GM12878 (cell line): ENCODE data around the gene TXNDC5. TPM values are rescaled to one million over a fixed set of nuclear protein-coding genes. Genes with fewer than 3 reads are reported as not detected.

ENCODE experiments used
- ATAC-seq: fragments of 200-7000 bp; cut with Tn5 transposase; 3 replicates; pipeline ENCODE4 v1.9.1; 2020; ENCODE audit warnings: mild to moderate bottlenecking, moderate library complexity
- BruUV-seq: library from RNA; stranded (reverse); fragments of 400-500 nt; replicated peaks from 2 replicates; lab custom pipeline; 2021; lab: Mats Ljungman, UMichigan
- CTCF ChIA-PET: fragments of 300-600 bp; sonication (Branson Sonifier 250); formaldehyde crosslinking; extraction: SDS; loops from one replicate; lab custom pipeline; 2021; ENCODE audit warnings: inconsistent platforms; lab: Yijun Ruan, JAX
- POLR2A ChIA-PET: fragments of 350-600 bp; formaldehyde crosslinking; extraction: SDS; loops from one replicate; lab custom pipeline; 2021; ENCODE audit warnings: inconsistent platforms; lab: Charles Lee
- RAD21 ChIA-PET: fragments of 300-600 bp; sonication (Branson Sonifier 250); formaldehyde crosslinking; loops from one replicate; lab custom pipeline; 2023; ENCODE audit warnings: antibody characterized with exemption; ENCODE audit not compliant: unreplicated experiment; lab: Charles Lee
- SMC1A ChIA-PET: fragments of 300-600 bp; sonication (Branson Sonifier 250); formaldehyde crosslinking; loops from one replicate; lab custom pipeline; 2023; ENCODE audit not compliant: unreplicated experiment, uncharacterized antibody; lab: Charles Lee
- DNase-seq: peaks from one replicate; pipeline ENCODE4 v3.0.0-alpha.2; 2011; ENCODE audit warnings: low read depth, low spot score
- FAIRE-seq: peaks from 3 replicates; lab custom pipeline; 2011; peaks lifted over from hg19 to GRCh38; lab: Jason Lieb, UNC
- H2AFZ ChIP-seq: 2 replicates; pipeline ENCODE4 v1.6.0; 2011; ENCODE audit warnings: low read depth, low read length, control low read depth; ENCODE audit not compliant: control insufficient read depth
- H3K27ac ChIP-seq: 2 replicates; pipeline ENCODE4 v1.5.1; 2011; ENCODE audit warnings: control low read depth; ENCODE audit not compliant: control insufficient read depth, insufficient read depth
- H3K27me3 ChIP-seq, 2 experiments: replicated peaks in 1 of 2; 2 replicates each; pipeline versions ENCODE4 v1.6.0 to v1.6.1; 2011; ENCODE audit warnings: low read length in 1 of 2; ENCODE audit not compliant: control insufficient read depth in 2 of 2, insufficient read depth in 2 of 2
- H3K36me3 ChIP-seq, 2 experiments: 2 replicates each; pipeline ENCODE4 v1.5.1; 2011; ENCODE audit warnings: low read length in 1 of 2; ENCODE audit not compliant: control insufficient read depth in 2 of 2, insufficient read depth in 2 of 2
- H3K4me1 ChIP-seq: 2 replicates; pipeline ENCODE4 v1.6.1; 2011; ENCODE audit warnings: mild to moderate bottlenecking, low read length, moderate library complexity, mixed read lengths; ENCODE audit not compliant: control insufficient read depth, insufficient read depth
- H3K4me2 ChIP-seq: 2 replicates; pipeline ENCODE4 v1.6.0; 2011; ENCODE audit warnings: control low read depth; ENCODE audit not compliant: control insufficient read depth, insufficient read depth
- H3K4me3 ChIP-seq: fragments of 200-600 bp; sonication (generic); 2 replicates; pipeline ENCODE4 v1.5.1; 2016
- H3K79me2 ChIP-seq: 2 replicates; pipeline ENCODE4 v1.6.0; 2011; ENCODE audit warnings: low read length; ENCODE audit not compliant: control insufficient read depth, insufficient read depth
- H3K9ac ChIP-seq: 2 replicates; pipeline ENCODE4 v1.8.0; 2011; ENCODE audit warnings: low read length, control low read depth, mixed read lengths; ENCODE audit not compliant: control insufficient read depth, insufficient read depth
- H3K9me3 ChIP-seq: replicated peaks from 3 replicates; pipeline ENCODE4 v1.5.1; 2011; ENCODE audit warnings: mild to moderate bottlenecking, low read length; ENCODE audit not compliant: control insufficient read depth, insufficient read depth
- H4K20me1 ChIP-seq: 2 replicates; pipeline ENCODE4 v1.6.0; 2011; ENCODE audit not compliant: control insufficient read depth, insufficient read depth
- CEBPZ ChIP-seq: fragments of 150-350 bp; IDR thresholded peaks from 2 replicates; pipeline ENCODE4 v1.6.1; 2016; ENCODE audit warnings: low read depth, low read length
- CREB1 ChIP-seq: IDR thresholded peaks from 2 replicates; pipeline ENCODE4 v1.6.1; 2012; ENCODE audit warnings: low read depth, mild to moderate bottlenecking, inconsistent platforms
- HDAC2 ChIP-seq: fragments of 200-600 bp; sonication (generic); IDR thresholded peaks from 2 replicates; pipeline ENCODE4 v1.6.1; 2017
- PKNOX1 ChIP-seq: fragments of 450-650 bp; IDR thresholded peaks from 2 replicates; pipeline ENCODE4 v1.6.1; 2016; ENCODE audit warnings: mild to moderate bottlenecking
- RBBP5 ChIP-seq: fragments of 200-600 bp; sonication (generic); conservative IDR thresholded peaks from 2 replicates; pipeline ENCODE4 v1.6.1; 2016
- STAT1 ChIP-seq: fragments of 450-650 bp; conservative IDR thresholded peaks from 2 replicates; pipeline ENCODE4 v1.6.1; 2014; ENCODE audit warnings: antibody characterized with exemption, mild to moderate bottlenecking
- WRNIP1 ChIP-seq: IDR thresholded peaks from 2 replicates; pipeline ENCODE4 v1.6.1; 2011; ENCODE audit warnings: low read depth, low read length, improper control_type of control experiment, borderline replicate concordance
- ZBTB11 ChIP-seq: fragments of 450-650 bp; formaldehyde crosslinking; IDR thresholded peaks from 2 replicates; pipeline ENCODE4 v1.5.0; 2022; ENCODE audit warnings: mild to moderate bottlenecking, missing genetic modification characterization
- ZBTB33 ChIP-seq: fragments of 450-650 bp; IDR thresholded peaks from 2 replicates; pipeline ENCODE4 v1.6.1; 2017; ENCODE audit warnings: mild to moderate bottlenecking
- WGBS: methylation state at CpG from one replicate; pipeline ENCODE4 v1.1.6; 2016; ENCODE audit warnings: low lambda C conversion rate; ENCODE audit not compliant: insufficient replicate concordance, insufficient coverage; ENCODE audit errors: missing lambda C conversion rate; 5-methylcytosine and 5-hydroxymethylcytosine counted together
- in situ Hi-C: fragments of 300-500 bp; cut with MboI; formaldehyde crosslinking; loops from 9 replicates; pipeline ENCODE4 v1.14.3; 2018; ENCODE audit warnings: mixed read lengths
- intact Hi-C: fragments of 100-400 bp; cut with micrococcal nuclease; formaldehyde crosslinking; loops from one replicate; pipeline ENCODE4 v1.14.2; 2022; ENCODE audit not compliant: unreplicated experiment
- polyA plus RNA-seq, 11 experiments: library from polyadenylated mRNA; depleted of rRNA in 4 of 11; unstranded in 6 of 11; stranded (reverse) in 5 of 11; fragments of >200 nt; fragmentation: Nextera tagmentation in 4 of 11; fragmentation: Illumina TruSeq in 1 of 11; extraction: Ambion mirVana in 4 of 11; extraction: Trizol in 1 of 11; gene quantifications; 1 replicate in 1 of 11; 2 replicates in 10 of 11; pipeline versions ENCODE4 v1.2.1 to v1.2.3, GENCODE V29; 2011 to 2016; ENCODE audit warnings: inconsistent platforms in 2 of 11, missing spikeins in 2 of 11, low read depth in 1 of 11
- total RNA-seq, 4 experiments: library from RNA; depleted of rRNA in 3 of 4; stranded (reverse); fragments of >200 nt in 3 of 4; fragmentation: Illumina TruSeq in 1 of 4; extraction: Trizol in 1 of 4; gene quantifications; 2 replicates each; pipeline versions ENCODE4 v1.2.1 to v1.2.3, GENCODE V29; 2013 to 2021

Gene TXNDC5
- total and polyA plus RNA-seq, 10 of the 15 experiments (the other 5 are each of a cell fraction or from before 2014, with no cell fraction given) = 7.2 to 181 (median 132) TPM

- TF ChIP-seq ZBTB33 = no peak
- TF ChIP-seq, all 136 proteins: peak for 0
Measured at GRCh38 chr6:7896465-7896987, 14.1 kb downstream of the TXNDC5 start (continued).

- Histone ChIP-seq H3K9me3 (no peaks in the 10 kb centered on the region), H3K9ac (no peak overlapping the region), H3K79me2 (no peaks in the 10 kb centered on the region; the same call in 1 of the 2 replicates), H3K4me2 (no peak overlapping the region), H3K27me3 (no peaks in the 10 kb centered on the region), H4K20me1 (peaks cover 3% of the 10 kb centered on the region; the same call in 1 of the 2 replicates), H2AFZ (no peak overlapping the region), H3K27ac (no peak overlapping the region), H3K4me3 (no peak overlapping the region), H3K36me3 (peaks cover 19 to 57% of the 10 kb centered on the region in 2 experiments), H3K4me1 (peaks cover 7% of the 10 kb centered on the region)
- ATAC-seq = no peak
- no peak for DNase-seq
- in situ Hi-C loops = no loop called here
- ChIA-PET POLR2A (no interaction called here), SMC1A (interaction anchor here (0.8 to 1.0 kb wide), 2 partner anchors 8 to 110 kb away, joined by 3 read pairs; no protein-coding TSS in a partner anchor), CTCF (interaction anchor here (0.5 kb wide), 1 partner anchor 648 kb away, joined by 3 read pairs; no protein-coding TSS in a partner anchor), RAD21 (no interaction called here)
- BruUV-seq = no TSS peak
- intact Hi-C loops = loop anchor here (5.0 kb wide), 2 partner anchors 167 to 173 kb away; partner anchors contain the start of gene BLOC1S5
- no peak for FAIRE-seq
- 92% methylated on average over 7 of the region's 7 CpGs for WGBS
- TF ChIP-seq WRNIP1 (no peak), RBBP5 (no peak), PKNOX1 (no peak), HDAC2 (no peak), STAT1 (no peak), CEBPZ (no peak), CREB1 (no peak), ZBTB11 (no peak)
Measured at GRCh38 chr6:7895125-7895423, 15.5 kb downstream of the TXNDC5 start.
